Measurements from ENCODE around the gene PNPO.
"Not testable (repeated sequence)": the region's sequence is repeated elsewhere in the genome, so short reads cannot be mapped to it uniquely, and the experiment has no call there.

PNPO gene

GRCh38 chr17:47918991-47919390 lies 22.4 kb upstream of the PNPO start:
- no peak overlapping the region for H3K4ac ChIP-seq (ENCODE audit: low read length)
- H3K79me1 ChIP-seq (ENCODE audit: low read depth, low read length): peaks cover 2% of the 10 kb centered on the region
- H2BK120ac ChIP-seq (ENCODE audit: low read depth, low read length): no peak overlapping the region
- no peak overlapping the region for H3K14ac ChIP-seq (ENCODE audit: low read length)
- no peak overlapping the region for H2BK5ac ChIP-seq (ENCODE audit: low read length)
- no peaks in the 10 kb centered on the region for H3K4me1 ChIP-seq (ENCODE audit: control insufficient read depth in 2 of 2, insufficient read depth in 1 of 2, low read depth in 1 of 2, low read length in 2 of 2)
- H3K9me3 ChIP-seq (replicated peaks in 1 of 2; ENCODE audit: control insufficient read depth in 2 of 2, insufficient read depth in 1 of 2, low read depth in 1 of 2, low read length in 2 of 2): no peaks in the 10 kb centered on the region
- H3K18ac ChIP-seq (ENCODE audit: low read length): no peak overlapping the region
- no peak overlapping the region for H2AFZ ChIP-seq (ENCODE audit: low read length)
- no peak overlapping the region for H3K4me2 ChIP-seq (ENCODE audit: insufficient read depth, low read length, poor library complexity, severe bottlenecking)
- no peak for DNase-seq (ENCODE audit: low spot score)
- H3K4me3 ChIP-seq (ENCODE audit: low read length in 2 of 2): no peak overlapping the region
- no peak overlapping the region for H2BK12ac ChIP-seq (ENCODE audit: low read length)
- no peak overlapping the region for H4K91ac ChIP-seq (ENCODE audit: low read depth, low read length, poor library complexity)
- H3K27ac ChIP-seq (replicated peaks; ENCODE audit: low read length): no peak overlapping the region
- H3K27me3 ChIP-seq (ENCODE audit: control insufficient read depth in 3 of 3, insufficient read depth in 3 of 3, low read depth in 1 of 3, low read length in 3 of 3): no peaks in the 10 kb centered on the region
- no peak overlapping the region for H3K9ac ChIP-seq (ENCODE audit: low read depth, low read length, poor library complexity)
- no peak overlapping the region for H2AK5ac ChIP-seq (ENCODE audit: low read depth, low read length)
- H2BK15ac ChIP-seq (ENCODE audit: low read length): no peak overlapping the region
- H4K8ac ChIP-seq (ENCODE audit: low read depth, low read length): no peak overlapping the region
- WGBS, 2 donors (ENCODE audit: extremely low coverage in 2 of 2, insufficient read length in 2 of 2, insufficient replicate concordance in 1 of 2): no CpG with 5 or more reads among the region's 2 CpGs
- no peak overlapping the region for H3K23ac ChIP-seq (ENCODE audit: low read depth, low read length, poor library complexity)
- H3K36me3 ChIP-seq (replicated peaks in 1 of 2; ENCODE audit: control insufficient read depth in 2 of 2, insufficient read depth in 2 of 2, low read length in 2 of 2): peaks cover 20 to 68% of the 10 kb centered on the region in 2 donors

GRCh38 chr17:47919889-47920288 lies 21.5 kb upstream of the PNPO start:
- H3K4me1 ChIP-seq (ENCODE audit: control insufficient read depth in 2 of 2, insufficient read depth in 1 of 2, low read depth in 1 of 2, low read length in 2 of 2); H3K4ac ChIP-seq (ENCODE audit: low read length); DNase-seq (ENCODE audit: low spot score); H3K9ac ChIP-seq (ENCODE audit: low read depth, low read length, poor library complexity); H2BK15ac ChIP-seq (ENCODE audit: low read length); H2AFZ ChIP-seq (ENCODE audit: low read length); H3K4me3 ChIP-seq (ENCODE audit: low read length in 2 of 2); H3K27ac ChIP-seq (replicated peaks; ENCODE audit: low read length); H2BK5ac ChIP-seq (ENCODE audit: low read length); H4K91ac ChIP-seq (ENCODE audit: low read depth, low read length, poor library complexity); H3K14ac ChIP-seq (ENCODE audit: low read length); H2AK5ac ChIP-seq (ENCODE audit: low read depth, low read length); H2BK120ac ChIP-seq (ENCODE audit: low read depth, low read length); H3K9me3 ChIP-seq (replicated peaks in 1 of 2; ENCODE audit: control insufficient read depth in 2 of 2, insufficient read depth in 1 of 2, low read depth in 1 of 2, low read length in 2 of 2); H3K27me3 ChIP-seq (ENCODE audit: control insufficient read depth in 3 of 3, insufficient read depth in 3 of 3, low read depth in 1 of 3, low read length in 3 of 3); H3K79me1 ChIP-seq (ENCODE audit: low read depth, low read length); H4K8ac ChIP-seq (ENCODE audit: low read depth, low read length); H3K18ac ChIP-seq (ENCODE audit: low read length); H3K23ac ChIP-seq (ENCODE audit: low read depth, low read length, poor library complexity); H3K4me2 ChIP-seq (ENCODE audit: insufficient read depth, low read length, poor library complexity, severe bottlenecking); H2BK12ac ChIP-seq (ENCODE audit: low read length): not testable (repeated sequence)
- WGBS, 2 donors (ENCODE audit: extremely low coverage in 2 of 2, insufficient read length in 2 of 2, insufficient replicate concordance in 1 of 2): no CpG with 5 or more reads among the region's 14 CpGs
- H3K36me3 ChIP-seq (replicated peaks in 1 of 2; ENCODE audit: control insufficient read depth in 2 of 2, insufficient read depth in 2 of 2, low read length in 2 of 2): peaks cover 22 to 77% of the 10 kb centered on the region in 2 donors

GRCh38 chr17:47924785-47925677 lies 16.3 kb upstream of the PNPO start:
- DNase-seq (ENCODE audit: low spot score): no peak
- no peak overlapping the region for H3K4ac ChIP-seq (ENCODE audit: low read length)
- no peak overlapping the region for H2AFZ ChIP-seq (ENCODE audit: low read length)
- no peak overlapping the region for H3K4me2 ChIP-seq (ENCODE audit: insufficient read depth, low read length, poor library complexity, severe bottlenecking)
- H4K8ac ChIP-seq (ENCODE audit: low read depth, low read length): no peak overlapping the region
- no peak overlapping the region for H3K9ac ChIP-seq (ENCODE audit: low read depth, low read length, poor library complexity)
- no peaks in the 10 kb centered on the region for H3K9me3 ChIP-seq (replicated peaks in 1 of 2; ENCODE audit: control insufficient read depth in 2 of 2, insufficient read depth in 1 of 2, low read depth in 1 of 2, low read length in 2 of 2)
- no peaks in the 10 kb centered on the region for H3K79me1 ChIP-seq (ENCODE audit: low read depth, low read length)
- H2BK5ac ChIP-seq (ENCODE audit: low read length): no peak overlapping the region
- no peak overlapping the region for H3K27ac ChIP-seq (replicated peaks; ENCODE audit: low read length)
- H2BK12ac ChIP-seq (ENCODE audit: low read length): no peak overlapping the region
- H3K23ac ChIP-seq (ENCODE audit: low read depth, low read length, poor library complexity): no peak overlapping the region
- no peak overlapping the region for H2BK120ac ChIP-seq (ENCODE audit: low read depth, low read length)
- no peak overlapping the region for H2BK15ac ChIP-seq (ENCODE audit: low read length)
- peaks cover 26 to 88% of the 10 kb centered on the region in 2 donors for H3K36me3 ChIP-seq (replicated peaks in 1 of 2; ENCODE audit: control insufficient read depth in 2 of 2, insufficient read depth in 2 of 2, low read length in 2 of 2)
- no peak overlapping the region for H2AK5ac ChIP-seq (ENCODE audit: low read depth, low read length)
- no peaks in the 10 kb centered on the region for H3K27me3 ChIP-seq (ENCODE audit: control insufficient read depth in 3 of 3, insufficient read depth in 3 of 3, low read depth in 1 of 3, low read length in 3 of 3)
- no peak overlapping the region for H3K14ac ChIP-seq (ENCODE audit: low read length)
- no peak overlapping the region for H4K91ac ChIP-seq (ENCODE audit: low read depth, low read length, poor library complexity)
- H3K18ac ChIP-seq (ENCODE audit: low read length): no peak overlapping the region
- no peaks in the 10 kb centered on the region for H3K4me1 ChIP-seq (ENCODE audit: control insufficient read depth in 2 of 2, insufficient read depth in 1 of 2, low read depth in 1 of 2, low read length in 2 of 2)
- WGBS, 2 donors (ENCODE audit: extremely low coverage in 2 of 2, insufficient read length in 2 of 2, insufficient replicate concordance in 1 of 2): no CpG with 5 or more reads among the region's 23 CpGs
- H3K4me3 ChIP-seq (ENCODE audit: low read length in 2 of 2): no peak overlapping the region

GRCh38 chr17:47925678-47925988 lies 15.7 kb upstream of the PNPO start:
- Histone ChIP-seq H3K79me1 (ENCODE audit: low read depth, low read length) (no peaks in the 10 kb centered on the region), H3K27ac (replicated peaks; ENCODE audit: low read length) (no peak overlapping the region), H3K14ac (ENCODE audit: low read length) (no peak overlapping the region), H2BK15ac (ENCODE audit: low read length) (no peak overlapping the region), H3K36me3 (replicated peaks in 1 of 2; ENCODE audit: control insufficient read depth in 2 of 2, insufficient read depth in 2 of 2, low read length in 2 of 2) (peaks cover 28 to 94% of the 10 kb centered on the region in 2 donors), H2BK12ac (ENCODE audit: low read length) (no peak overlapping the region), H3K27me3 (ENCODE audit: control insufficient read depth in 3 of 3, insufficient read depth in 3 of 3, low read depth in 1 of 3, low read length in 3 of 3) (no peaks in the 10 kb centered on the region), H3K9me3 (replicated peaks in 1 of 2; ENCODE audit: control insufficient read depth in 2 of 2, insufficient read depth in 1 of 2, low read depth in 1 of 2, low read length in 2 of 2) (no peaks in the 10 kb centered on the region), H3K4ac (ENCODE audit: low read length) (no peak overlapping the region), H2AK5ac (ENCODE audit: low read depth, low read length) (no peak overlapping the region), H4K8ac (ENCODE audit: low read depth, low read length) (no peak overlapping the region), H3K4me1 (ENCODE audit: control insufficient read depth in 2 of 2, insufficient read depth in 1 of 2, low read depth in 1 of 2, low read length in 2 of 2) (no peaks in the 10 kb centered on the region), H3K4me3 (ENCODE audit: low read length in 2 of 2) (no peak overlapping the region), H2AFZ (ENCODE audit: low read length) (no peak overlapping the region), H3K18ac (ENCODE audit: low read length) (no peak overlapping the region), H3K23ac (ENCODE audit: low read depth, low read length, poor library complexity) (no peak overlapping the region), H2BK120ac (ENCODE audit: low read depth, low read length) (no peak overlapping the region), H3K4me2 (ENCODE audit: insufficient read depth, low read length, poor library complexity, severe bottlenecking) (no peak overlapping the region), H3K9ac (ENCODE audit: low read depth, low read length, poor library complexity) (no peak overlapping the region), H4K91ac (ENCODE audit: low read depth, low read length, poor library complexity) (no peak overlapping the region), H2BK5ac (ENCODE audit: low read length) (no peak overlapping the region)
- no CpG with 5 or more reads among the region's 3 CpGs for WGBS, 2 donors (ENCODE audit: extremely low coverage in 2 of 2, insufficient read length in 2 of 2, insufficient replicate concordance in 1 of 2)
- no peak for DNase-seq (ENCODE audit: low spot score)

All from neuronal stem cell (in vitro differentiated cells).